KMS-11 (cell line): Measurements from ENCODE around the gene INTS7.
A peak's percentile ranks its signal among the peaks of the same experiment; 100 is the strongest.

ENCODE experiments used
- H2AFZ ChIP-seq: fragments of 200-600 bp; sonication (generic); 2 replicates; pipeline ENCODE4 v1.6.1; 2016; ENCODE audit warnings: antibody characterized with exemption, mixed run types, low read depth
- H3K27ac ChIP-seq: fragments of 200-600 bp; sonication (generic); 2 replicates; pipeline ENCODE4 v1.6.1; 2016; ENCODE audit warnings: mild to moderate bottlenecking, mixed run types
- H3K27me3 ChIP-seq: fragments of 200-600 bp; sonication (generic); 2 replicates; pipeline ENCODE4 v1.6.1; 2017; ENCODE audit warnings: mild to moderate bottlenecking, low read depth, mixed run types, moderate library complexity; ENCODE audit not compliant: insufficient read depth
- H3K36me3 ChIP-seq: fragments of 200-600 bp; sonication (generic); 2 replicates; pipeline ENCODE4 v1.6.1; 2017; ENCODE audit warnings: mild to moderate bottlenecking, mixed run types; ENCODE audit not compliant: insufficient read depth
- H3K4me1 ChIP-seq: fragments of 200-600 bp; sonication (generic); 2 replicates; pipeline ENCODE4 v1.6.1; 2016; ENCODE audit warnings: mild to moderate bottlenecking, low read depth, mixed run types; ENCODE audit not compliant: poor library complexity, severe bottlenecking
- H3K4me2 ChIP-seq: fragments of 200-600 bp; sonication (generic); 2 replicates; pipeline ENCODE4 v1.7.0; 2016; ENCODE audit warnings: mild to moderate bottlenecking, mixed run types
- H3K4me3 ChIP-seq: fragments of 200-600 bp; sonication (generic); IDR thresholded peaks from 2 replicates; pipeline ENCODE4 v1.6.1; 2017; ENCODE audit warnings: low read depth, low read length, mixed read lengths; ENCODE audit not compliant: insufficient read depth
- H3K79me2 ChIP-seq: fragments of 200-600 bp; sonication (generic); 2 replicates; pipeline ENCODE4 v1.6.1; 2016; ENCODE audit warnings: low read depth, mixed run types; ENCODE audit not compliant: insufficient read depth
- H3K9ac ChIP-seq: fragments of 200-600 bp; sonication (generic); 2 replicates; pipeline ENCODE4 v1.6.1; 2016; ENCODE audit warnings: mild to moderate bottlenecking, mixed run types
- H4K20me1 ChIP-seq: fragments of 200-600 bp; sonication (generic); 2 replicates; pipeline ENCODE4 v1.6.1; 2016; ENCODE audit warnings: mild to moderate bottlenecking, mixed run types; ENCODE audit not compliant: insufficient read depth
- TF ChIP-seq, protein P1 (sequence below): fragments of 200-600 bp; sonication (generic); conservative IDR thresholded peaks from 2 replicates; pipeline ENCODE4 v1.6.1; 2017; ENCODE audit warnings: low read depth, mild to moderate bottlenecking, antibody characterized with exemption, low read length, moderate library complexity, mixed read lengths

Gene INTS7

DNA sequence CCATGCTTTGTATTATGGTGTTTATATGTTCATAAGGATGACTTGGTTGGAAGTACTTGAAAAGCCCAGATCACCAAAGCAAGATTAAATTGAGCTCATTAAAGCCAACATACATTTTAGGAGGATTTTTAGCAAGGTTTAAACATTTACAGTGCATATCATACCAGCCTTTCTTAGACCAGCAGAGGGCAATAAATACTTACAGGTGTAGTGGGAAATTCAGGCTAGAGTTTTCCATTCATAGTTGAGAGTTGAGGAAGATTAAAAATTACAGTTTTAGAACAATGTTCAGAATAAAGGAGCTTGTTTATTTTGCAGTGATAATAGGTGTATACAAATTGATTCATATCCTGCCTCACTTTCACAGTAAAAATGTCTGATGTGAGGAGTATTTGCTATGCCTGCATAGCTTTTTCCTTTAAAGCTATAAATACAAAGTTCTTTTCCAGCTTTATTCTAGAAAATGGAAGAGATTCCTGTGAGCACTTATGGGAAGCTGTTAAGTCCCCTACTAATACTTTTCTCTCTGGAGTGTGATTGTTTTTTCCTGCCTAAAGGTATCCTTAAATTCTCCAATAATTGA is 35.5 kb upstream of the INTS7 start:
- Histone ChIP-seq H3K4me2 (no peak overlapping the region), H3K4me1 (no peaks in the 10 kb centered on the region), H3K27ac (no peak overlapping the region), H3K36me3 (peaks cover 16% of the 10 kb centered on the region; the same call in 1 of the 2 replicates), H4K20me1 (no peaks in the 10 kb centered on the region; the same call in 1 of the 2 replicates), H2AFZ (no peak overlapping the region), H3K27me3 (no peaks in the 10 kb centered on the region), H3K4me3 (no peak overlapping the region), H3K79me2 (no peaks in the 10 kb centered on the region), H3K9ac (no peak overlapping the region)
- TF ChIP-seq, protein P1, sequence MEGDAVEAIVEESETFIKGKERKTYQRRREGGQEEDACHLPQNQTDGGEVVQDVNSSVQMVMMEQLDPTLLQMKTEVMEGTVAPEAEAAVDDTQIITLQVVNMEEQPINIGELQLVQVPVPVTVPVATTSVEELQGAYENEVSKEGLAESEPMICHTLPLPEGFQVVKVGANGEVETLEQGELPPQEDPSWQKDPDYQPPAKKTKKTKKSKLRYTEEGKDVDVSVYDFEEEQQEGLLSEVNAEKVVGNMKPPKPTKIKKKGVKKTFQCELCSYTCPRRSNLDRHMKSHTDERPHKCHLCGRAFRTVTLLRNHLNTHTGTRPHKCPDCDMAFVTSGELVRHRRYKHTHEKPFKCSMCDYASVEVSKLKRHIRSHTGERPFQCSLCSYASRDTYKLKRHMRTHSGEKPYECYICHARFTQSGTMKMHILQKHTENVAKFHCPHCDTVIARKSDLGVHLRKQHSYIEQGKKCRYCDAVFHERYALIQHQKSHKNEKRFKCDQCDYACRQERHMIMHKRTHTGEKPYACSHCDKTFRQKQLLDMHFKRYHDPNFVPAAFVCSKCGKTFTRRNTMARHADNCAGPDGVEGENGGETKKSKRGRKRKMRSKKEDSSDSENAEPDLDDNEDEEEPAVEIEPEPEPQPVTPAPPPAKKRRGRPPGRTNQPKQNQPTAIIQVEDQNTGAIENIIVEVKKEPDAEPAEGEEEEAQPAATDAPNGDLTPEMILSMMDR = peak; percentile 87

DNA sequence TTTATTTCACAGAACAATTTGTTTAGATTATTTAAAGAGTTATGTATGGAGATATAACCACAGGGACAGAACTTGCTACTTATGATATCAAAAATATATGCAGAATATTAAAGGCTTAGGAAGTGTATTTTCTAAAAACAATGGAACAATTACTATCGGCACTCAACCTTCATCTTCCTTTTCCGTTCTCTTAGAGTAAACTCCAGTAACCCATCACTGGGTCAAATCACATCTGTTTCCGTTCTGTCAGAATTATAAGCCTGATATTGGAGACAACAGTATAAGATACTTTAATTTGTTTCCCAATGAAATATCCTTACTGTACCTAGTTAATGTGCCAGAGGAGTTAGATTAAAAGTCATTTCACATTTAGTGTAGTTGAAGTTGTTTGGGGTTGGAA is 32.4 kb upstream of the INTS7 start:
- no peaks in the 10 kb centered on the region for H3K79me2 ChIP-seq
- no peaks in the 10 kb centered on the region for H3K27me3 ChIP-seq
- H3K4me1 ChIP-seq = no peaks in the 10 kb centered on the region
- peaks cover 12% of the 10 kb centered on the region; the same call in 1 of the 2 replicates for H3K36me3 ChIP-seq
- TF ChIP-seq, protein P1 = no peak
- no peak overlapping the region for H3K4me2 ChIP-seq
- no peak overlapping the region for H2AFZ ChIP-seq
- H3K9ac ChIP-seq = no peak overlapping the region
- no peak overlapping the region for H3K27ac ChIP-seq
- H4K20me1 ChIP-seq = 0 out of 2 replicates have a peak, but pooled peaks cover 5% of the 10 kb centered on the region
- H3K4me3 ChIP-seq = no peak overlapping the region

DNA sequence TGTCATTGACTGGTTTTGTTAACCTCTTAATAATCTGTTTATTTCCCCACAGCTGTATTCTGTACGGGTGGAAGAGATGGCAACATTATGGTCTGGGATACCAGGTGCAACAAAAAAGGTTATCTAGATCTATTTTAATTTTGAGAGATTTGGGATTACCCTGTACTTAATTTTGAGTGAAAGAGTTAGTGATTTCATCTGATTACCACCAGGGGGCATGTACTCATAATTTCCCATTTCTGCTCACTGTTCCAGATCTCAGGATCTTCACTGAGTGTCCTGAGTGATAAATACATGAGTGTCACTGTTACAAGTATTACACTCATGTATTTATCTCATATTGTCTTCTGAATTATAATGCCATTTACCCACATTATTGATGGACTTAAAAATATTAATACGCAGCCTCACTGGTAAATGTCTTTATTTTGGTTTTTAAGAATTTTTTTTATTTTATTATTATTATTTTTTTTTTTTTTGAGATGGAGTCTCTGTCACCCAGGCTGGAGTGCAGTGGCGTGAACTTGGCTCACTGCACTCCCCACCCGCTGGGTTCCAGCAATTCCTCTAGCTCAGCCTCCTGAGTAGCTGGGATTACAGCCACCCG is 27.6 kb upstream of the INTS7 start:
- Histone ChIP-seq H4K20me1 (0 out of 2 replicates have a peak, but pooled peaks cover 5% of the 10 kb centered on the region), H3K4me2 (no peak overlapping the region), H3K27me3 (no peaks in the 10 kb centered on the region), H3K79me2 (no peaks in the 10 kb centered on the region), H3K4me3 (no peak overlapping the region), H2AFZ (no peak overlapping the region), H3K27ac (no peak overlapping the region), H3K9ac (no peak overlapping the region), H3K4me1 (no peaks in the 10 kb centered on the region), H3K36me3 (no peaks in the 10 kb centered on the region; the same call in 1 of the 2 replicates)
- TF ChIP-seq, protein P1 = peak; percentile 93

DNA sequence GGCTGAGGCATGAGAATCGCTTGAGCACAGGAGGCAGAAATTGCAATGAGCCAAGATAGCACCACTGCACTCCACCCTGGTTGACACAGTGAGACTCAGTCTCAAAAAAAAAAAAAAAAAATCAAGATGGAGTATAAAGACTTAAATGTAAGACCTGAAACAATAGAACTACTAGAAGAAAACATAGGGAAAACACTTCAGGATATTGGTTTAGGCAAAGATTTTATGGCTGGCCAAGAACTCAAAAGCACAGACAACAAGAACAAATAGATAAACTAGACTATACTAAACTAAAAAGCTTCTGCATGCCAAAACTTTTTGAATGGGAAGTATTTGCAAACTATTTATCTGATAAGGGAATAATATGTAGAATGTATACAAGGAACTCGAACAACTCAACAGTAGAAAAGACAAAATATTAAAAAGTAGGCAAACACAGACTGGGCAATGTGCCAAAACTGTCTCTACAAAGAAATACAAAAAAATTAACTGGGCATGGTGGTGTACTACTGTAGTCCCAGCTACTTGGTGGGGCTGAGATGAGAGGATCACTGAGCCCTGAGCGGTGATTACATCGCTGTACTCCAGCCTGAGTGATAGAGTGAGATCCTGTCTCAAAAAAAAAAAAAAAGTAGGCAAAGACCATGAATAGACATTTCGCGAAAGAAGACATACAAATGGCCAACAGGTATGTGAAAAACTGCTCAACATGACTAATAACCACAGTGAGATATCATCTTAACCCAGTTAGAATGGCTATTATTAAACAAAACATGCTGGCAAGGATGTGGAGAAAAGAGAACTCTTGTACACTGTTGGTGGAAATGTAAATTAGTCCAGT is 25.5 kb upstream of the INTS7 start:
- H3K4me2 ChIP-seq = no peak overlapping the region
- TF ChIP-seq, protein P1 = no peak
- H4K20me1 ChIP-seq = 0 out of 2 replicates have a peak, but pooled peaks cover 5% of the 10 kb centered on the region
- H3K4me3 ChIP-seq = no peak overlapping the region
- no peak overlapping the region for H2AFZ ChIP-seq
- no peaks in the 10 kb centered on the region for H3K4me1 ChIP-seq
- H3K27me3 ChIP-seq = no peaks in the 10 kb centered on the region
- no peak overlapping the region for H3K27ac ChIP-seq
- no peaks in the 10 kb centered on the region for H3K79me2 ChIP-seq
- H3K9ac ChIP-seq = no peak overlapping the region
- no peaks in the 10 kb centered on the region; the same call in 1 of the 2 replicates for H3K36me3 ChIP-seq
